Right lobe of liver (tissue), 6 donors: ENCODE data around the gene CFAP46. TPM values are rescaled to one million over a fixed set of nuclear protein-coding genes. Genes with fewer than 3 reads are reported as not detected.
"Not testable (repeated sequence)": the region's sequence is repeated elsewhere in the genome, so short reads cannot be mapped to it uniquely, and the experiment has no call there.

Experiments used
- ATAC-seq, 4 donors: fragments of 200-7000 bp; cut with Tn5 transposase; one replicate each; pipeline ENCODE4 v1.9.1; 2020; ENCODE audit warnings: mild to moderate bottlenecking in 4 of 4, moderate library complexity in 4 of 4
- DNase-seq, 3 donors: peaks; one replicate each; pipeline ENCODE4 v3.0.0-alpha.2; 2020
- H3K27ac ChIP-seq, 3 donors: fragments of 200-600 bp; one replicate each; pipeline ENCODE4 v1.8.0; 2022
- H3K27me3 ChIP-seq, 2 donors: fragments of 200-600 bp; one replicate each; pipeline ENCODE4 v1.8.0; 2022
- H3K36me3 ChIP-seq, 4 donors: fragments of 200-600 bp; sonication (generic) in 1 of 4; one replicate each; pipeline versions ENCODE4 v1.5.1 to v1.8.0; 2017 to 2022; ENCODE audit warnings: control low read depth in 1 of 4
- H3K4me1 ChIP-seq, 4 donors: fragments of 200-600 bp; sonication (generic) in 1 of 4; one replicate each; pipeline versions ENCODE4 v1.5.1 to v1.8.0; 2017 to 2022; ENCODE audit warnings: control low read depth in 1 of 4
- H3K4me3 ChIP-seq, 3 donors: fragments of 200-600 bp; one replicate each; pipeline ENCODE4 v1.8.0; 2022
- H3K9me3 ChIP-seq, 4 donors: fragments of 200-600 bp; sonication (generic) in 1 of 4; one replicate each; pipeline versions ENCODE4 v1.5.1 to v1.8.0; 2017 to 2022; ENCODE audit warnings: control low read depth in 1 of 4
- POLR2A ChIP-seq: fragments of 450-650 bp; IDR thresholded peaks from one replicate; pipeline ENCODE4 v1.6.1; 2017; ENCODE audit warnings: antibody characterized with exemption, mild to moderate bottlenecking
- WGBS: methylation state at CpG from one replicate; pipeline ENCODE4 v1.1.6; 2018; ENCODE audit warnings: low coverage, low lambda C conversion rate; ENCODE audit not compliant: insufficient coverage; ENCODE audit errors: missing lambda C conversion rate; 5-methylcytosine and 5-hydroxymethylcytosine counted together
- intact Hi-C, 2 donors: fragments of 100-400 bp; cut with DNase I; formaldehyde crosslinking; loops; one replicate each; pipeline versions ENCODE4 v1.11.2 to v1.14.1; 2022
- total RNA-seq, 6 experiments: library from RNA; depleted of rRNA in 2 of 6; stranded (reverse); fragments of >200 nt in 2 of 6; fragmentation: NEBNext Ultra II Directional in 3 of 6; extraction: Animal tissue kit (Norgen Biotek cat#: 25700) in 3 of 6; gene quantifications; one replicate each; pipeline versions ENCODE4 v1.1.0 to v1.2.4, GENCODE V29; 2016 to 2023
- TF ChIP-seq, protein P1 (sequence below), 4 donors: fragments of 200-600 bp in 3 of 4; fragments of 450-650 bp in 1 of 4; IDR thresholded peaks; one replicate each; pipeline versions ENCODE4 v1.5.1 to v1.8.0; 2016 to 2022; ENCODE audit warnings: antibody characterized with exemption in 4 of 4, mild to moderate bottlenecking in 2 of 4
- donor health status: DM: no; HTN: yes; CAD: no.
- donor health status: DM: no; HTN: no; CAD: no.
- donor health status: DM: no; HTN: no; CAD: no.
- donor health status: DM: no; HTN: yes; CAD: no.
- donor health status: DM: no; HTN: yes; CAD: no.

Gene CFAP46
- total RNA-seq, 6 experiments from 2014 or later: 0.16 to 0.67 (median 0.32) TPM

DNA sequence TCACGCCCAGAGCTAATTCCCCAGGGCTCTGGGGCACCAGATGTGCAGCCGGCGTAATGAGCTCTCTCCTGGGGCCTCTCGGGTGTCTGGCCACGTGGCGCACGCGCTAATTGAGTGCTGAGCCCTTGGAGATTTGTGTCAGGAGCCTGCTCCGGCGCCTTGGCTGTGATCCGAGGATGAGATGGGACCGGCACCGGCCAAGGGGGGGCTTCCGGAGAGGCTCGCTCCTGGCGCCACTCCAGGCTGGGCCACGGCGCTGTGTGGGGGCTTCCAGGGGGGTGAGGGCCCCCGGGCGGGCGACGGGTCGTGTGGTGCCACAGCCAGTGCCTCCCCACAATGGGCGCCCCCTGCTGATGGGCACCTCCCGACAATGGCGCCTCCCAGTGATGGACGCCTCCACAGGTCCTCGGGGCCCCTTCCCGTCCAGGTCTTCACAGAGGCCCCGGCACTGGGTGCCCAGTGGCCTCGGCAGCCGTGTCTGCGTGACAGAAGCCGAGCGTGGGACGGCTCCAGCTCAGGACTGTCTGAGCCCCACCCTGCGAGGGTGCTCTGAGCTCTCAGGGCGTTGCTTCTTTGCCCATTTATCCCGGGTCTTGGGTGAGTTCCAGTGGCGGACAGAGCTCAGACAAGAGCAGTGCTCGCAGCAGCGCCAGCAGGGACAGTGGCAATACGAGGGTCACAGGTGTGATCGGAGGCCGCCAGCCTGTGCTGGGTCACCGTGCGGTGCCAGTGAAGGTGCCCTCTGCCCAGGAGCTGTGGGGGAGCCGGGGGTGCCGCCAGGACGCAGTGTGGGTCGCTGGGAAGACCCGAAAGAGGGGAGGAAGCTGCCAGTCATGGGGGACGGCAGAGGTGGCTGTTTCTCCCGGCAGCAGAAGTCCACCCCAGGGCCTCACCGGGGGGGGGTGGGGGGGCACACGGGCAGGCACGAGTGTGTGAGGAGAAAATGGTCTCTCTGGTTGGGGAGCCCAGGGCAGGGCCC, 148.2 kb downstream of the CFAP46 start:
- ATAC-seq: no peak
- Histone ChIP-seq H3K36me3 (no peaks in the 10 kb centered on the region), H3K4me1 (no peaks in the 10 kb centered on the region), H3K27me3 (no peaks in the 10 kb centered on the region), H3K4me3 (no peak overlapping the region), H3K9me3 (no peaks in the 10 kb centered on the region), H3K27ac (no peak overlapping the region)
- intact Hi-C loops: no loop called here
- DNase-seq: no peak
- no CpG with 5 or more reads among the region's 57 CpGs for WGBS
- TF ChIP-seq, protein P1, sequence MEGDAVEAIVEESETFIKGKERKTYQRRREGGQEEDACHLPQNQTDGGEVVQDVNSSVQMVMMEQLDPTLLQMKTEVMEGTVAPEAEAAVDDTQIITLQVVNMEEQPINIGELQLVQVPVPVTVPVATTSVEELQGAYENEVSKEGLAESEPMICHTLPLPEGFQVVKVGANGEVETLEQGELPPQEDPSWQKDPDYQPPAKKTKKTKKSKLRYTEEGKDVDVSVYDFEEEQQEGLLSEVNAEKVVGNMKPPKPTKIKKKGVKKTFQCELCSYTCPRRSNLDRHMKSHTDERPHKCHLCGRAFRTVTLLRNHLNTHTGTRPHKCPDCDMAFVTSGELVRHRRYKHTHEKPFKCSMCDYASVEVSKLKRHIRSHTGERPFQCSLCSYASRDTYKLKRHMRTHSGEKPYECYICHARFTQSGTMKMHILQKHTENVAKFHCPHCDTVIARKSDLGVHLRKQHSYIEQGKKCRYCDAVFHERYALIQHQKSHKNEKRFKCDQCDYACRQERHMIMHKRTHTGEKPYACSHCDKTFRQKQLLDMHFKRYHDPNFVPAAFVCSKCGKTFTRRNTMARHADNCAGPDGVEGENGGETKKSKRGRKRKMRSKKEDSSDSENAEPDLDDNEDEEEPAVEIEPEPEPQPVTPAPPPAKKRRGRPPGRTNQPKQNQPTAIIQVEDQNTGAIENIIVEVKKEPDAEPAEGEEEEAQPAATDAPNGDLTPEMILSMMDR (IDR thresholded peaks at IDR 0.05): no peak
- TF ChIP-seq POLR2A: no peak

DNA sequence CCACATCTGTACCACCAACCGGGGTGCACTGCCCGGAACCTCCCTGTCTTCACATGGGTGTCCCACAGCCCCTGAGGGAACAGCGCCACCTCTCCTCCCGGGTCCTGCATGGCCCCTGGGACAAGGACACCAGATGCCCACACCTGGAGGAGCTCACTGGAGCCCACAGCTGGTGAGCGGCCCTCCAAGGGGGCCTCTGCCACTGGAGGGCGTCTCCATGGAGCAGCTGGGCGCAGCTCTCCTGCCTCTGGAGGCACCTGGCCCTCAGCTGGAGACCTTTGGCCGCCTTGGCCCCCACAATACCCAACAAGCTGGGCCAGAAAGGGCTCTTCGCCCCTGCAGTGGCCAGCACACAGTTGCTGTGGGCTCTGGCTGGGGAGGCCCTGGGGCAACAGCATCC, 149.2 kb downstream of the CFAP46 start:
- no peaks in the 10 kb centered on the region for H3K36me3 ChIP-seq
- H3K9me3 ChIP-seq: no peaks in the 10 kb centered on the region
- no peak for DNase-seq
- H3K4me3 ChIP-seq: no peak overlapping the region
- H3K4me1 ChIP-seq: no peaks in the 10 kb centered on the region
- TF ChIP-seq, protein P1 (IDR thresholded peaks at IDR 0.05): no peak
- TF ChIP-seq POLR2A: no peak
- H3K27ac ChIP-seq: no peak overlapping the region
- ATAC-seq: no peak
- intact Hi-C loops: no loop called here
- 72% methylated on average over 3 of the region's 9 CpGs for WGBS
- peaks cover 0 to under 1% of the 10 kb centered on the region in 2 donors for H3K27me3 ChIP-seq

DNA sequence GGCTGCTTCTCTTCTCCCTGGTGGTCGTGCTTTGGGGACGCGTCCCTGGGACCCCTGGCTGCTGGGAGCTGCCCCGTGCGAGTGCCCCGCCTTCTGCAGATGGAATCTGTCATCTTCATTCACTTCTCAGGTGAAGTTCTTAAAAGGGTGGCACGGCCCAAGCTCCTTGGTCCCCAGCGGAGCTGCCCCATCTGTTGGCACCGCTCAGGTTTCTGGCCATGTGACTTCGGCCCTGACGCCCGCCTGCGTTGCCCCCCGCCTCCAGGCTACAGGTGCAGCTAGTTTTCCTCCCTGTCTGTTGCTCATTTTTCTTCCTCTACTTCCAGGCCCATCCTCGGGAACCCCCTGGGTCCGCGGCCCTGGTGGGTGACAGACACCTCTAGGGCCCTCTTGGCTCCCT, 149.6 kb downstream of the CFAP46 start:
- Histone ChIP-seq H3K4me3 (no peak overlapping the region), H3K9me3 (no peaks in the 10 kb centered on the region), H3K27ac (no peak overlapping the region), H3K27me3 (peaks cover 0 to 5% of the 10 kb centered on the region in 2 donors), H3K4me1 (peaks cover 0 to 3% (median 0%) of the 10 kb centered on the region in 4 donors), H3K36me3 (no peaks in the 10 kb centered on the region)
- ATAC-seq: no peak
- intact Hi-C loops: no loop called here
- no peak for TF ChIP-seq POLR2A
- TF ChIP-seq, protein P1 (IDR thresholded peaks at IDR 0.05): no peak
- no peak for DNase-seq
- WGBS: 63% methylated on average over 7 of the region's 17 CpGs

DNA sequence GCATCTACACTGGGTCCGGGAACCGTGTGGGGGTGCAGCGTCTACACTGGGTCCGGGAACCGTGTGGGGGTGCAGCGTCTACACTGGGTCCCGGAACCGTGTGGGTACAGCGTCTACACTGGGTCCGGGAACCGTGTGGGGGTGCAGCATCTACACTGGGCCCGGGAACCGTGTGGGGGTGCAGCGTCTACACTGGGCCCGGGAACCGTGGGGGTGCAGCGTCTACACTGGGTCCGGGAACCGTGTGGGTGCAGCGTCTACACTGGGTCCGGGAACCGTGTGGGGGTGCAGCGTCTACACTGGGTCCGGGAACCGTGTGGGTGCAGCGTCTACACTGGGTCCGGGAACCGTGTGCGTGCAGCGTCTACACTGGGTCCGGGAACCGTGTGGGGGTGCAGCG, 150.3 kb downstream of the CFAP46 start:
- H3K4me3 ChIP-seq, H3K27ac ChIP-seq, intact Hi-C loops, H3K36me3 ChIP-seq, H3K9me3 ChIP-seq, DNase-seq, ATAC-seq: not testable (repeated sequence)
- H3K4me1 ChIP-seq: peaks cover 0 to 10% (median 0%) of the 10 kb centered on the region in 4 donors
- WGBS: 91% methylated on average over 4 of the region's 33 CpGs
- peaks cover 0 to 12% of the 10 kb centered on the region in 2 donors for H3K27me3 ChIP-seq
